ENCODE results near the gene DAO.

- TF ChIP-seq, protein P1, sequence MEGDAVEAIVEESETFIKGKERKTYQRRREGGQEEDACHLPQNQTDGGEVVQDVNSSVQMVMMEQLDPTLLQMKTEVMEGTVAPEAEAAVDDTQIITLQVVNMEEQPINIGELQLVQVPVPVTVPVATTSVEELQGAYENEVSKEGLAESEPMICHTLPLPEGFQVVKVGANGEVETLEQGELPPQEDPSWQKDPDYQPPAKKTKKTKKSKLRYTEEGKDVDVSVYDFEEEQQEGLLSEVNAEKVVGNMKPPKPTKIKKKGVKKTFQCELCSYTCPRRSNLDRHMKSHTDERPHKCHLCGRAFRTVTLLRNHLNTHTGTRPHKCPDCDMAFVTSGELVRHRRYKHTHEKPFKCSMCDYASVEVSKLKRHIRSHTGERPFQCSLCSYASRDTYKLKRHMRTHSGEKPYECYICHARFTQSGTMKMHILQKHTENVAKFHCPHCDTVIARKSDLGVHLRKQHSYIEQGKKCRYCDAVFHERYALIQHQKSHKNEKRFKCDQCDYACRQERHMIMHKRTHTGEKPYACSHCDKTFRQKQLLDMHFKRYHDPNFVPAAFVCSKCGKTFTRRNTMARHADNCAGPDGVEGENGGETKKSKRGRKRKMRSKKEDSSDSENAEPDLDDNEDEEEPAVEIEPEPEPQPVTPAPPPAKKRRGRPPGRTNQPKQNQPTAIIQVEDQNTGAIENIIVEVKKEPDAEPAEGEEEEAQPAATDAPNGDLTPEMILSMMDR (conservative IDR thresholded peaks at IDR 0.05 in 1 of 2, IDR thresholded peaks at IDR 0.05 in 1 of 2; ENCODE audit: low read depth in 1 of 2, low read length in 2 of 2), result no peak
- no peak for TF ChIP-seq EZH2 (IDR thresholded peaks at IDR 0.05; ENCODE audit: low read length, missing control alignments)
Measured at GRCh38 chr12:108933949-108934348, 54.1 kb downstream of the DAO start.
